Testis (tissue), 3 donors: ENCODE measurements around the gene SNTG2. TPM values are rescaled to one million over a fixed set of nuclear protein-coding genes. Genes with fewer than 3 reads are reported as not detected.
"Not testable (repeated sequence)": the region's sequence is repeated elsewhere in the genome, so short reads cannot be mapped to it uniquely, and the experiment has no call there.

Experiments
- DNase-seq: peaks from one replicate; pipeline ENCODE4 v3.0.0-alpha.2; 2019
- H3K27ac ChIP-seq, 2 donors: fragments of 200-600 bp; sonication (generic); one replicate each; pipeline ENCODE4 v1.5.1; 2019
- H3K27me3 ChIP-seq: fragments of 200-600 bp; sonication (generic); one replicate; pipeline ENCODE4 v1.5.1; 2019
- H3K36me3 ChIP-seq: fragments of 200-600 bp; sonication (generic); one replicate; pipeline ENCODE4 v1.5.1; 2017; ENCODE audit warnings: low read depth; ENCODE audit errors: missing control alignments
- H3K4me1 ChIP-seq: fragments of 200-600 bp; sonication (generic); one replicate; pipeline ENCODE4 v1.5.1; 2019
- H3K4me3 ChIP-seq, 2 donors: fragments of 200-600 bp; sonication (generic); one replicate each; pipeline ENCODE4 v1.5.1; 2017 to 2019
- H3K9me3 ChIP-seq: fragments of 200-600 bp; sonication (generic); one replicate; pipeline ENCODE4 v1.5.1; 2017
- POLR2A ChIP-seq: fragments of 450-650 bp; IDR thresholded peaks from one replicate; pipeline ENCODE4 v1.6.1; 2017; ENCODE audit warnings: antibody characterized with exemption, mild to moderate bottlenecking, moderate library complexity
- WGBS, 2 donors: methylation state at CpG; one replicate each; pipeline ENCODE4 v1.1.5; 2018; 5-methylcytosine and 5-hydroxymethylcytosine counted together
- intact Hi-C: fragments of 100-400 bp; cut with DNase I; formaldehyde crosslinking; loops from one replicate; pipeline ENCODE4 v1.15.1; 2023; ENCODE audit warnings: low total_unique reads
- polyA plus RNA-seq: library from polyadenylated mRNA; stranded (reverse); fragments of 350-450 nt; fragmentation: Illumina TruSeq; extraction: RNeasy Lipid Tissue Mini Kit (QIAGEN cat#74804); gene quantifications from one replicate; pipeline ENCODE4 v1.2.3, GENCODE V29; 2014; ENCODE audit warnings: low read depth, low replicate concordance; ENCODE audit not compliant: insufficient read depth
- total RNA-seq, 2 donors: library from RNA; depleted of rRNA; stranded (reverse); fragments of >200 nt; gene quantifications; one replicate each; pipeline ENCODE4 v1.2.3, GENCODE V29; 2016
- TF ChIP-seq, protein P1 (sequence below), 3 experiments: fragments of 450-650 bp in 2 of 3; fragments of 200-600 bp in 1 of 3; sonication (generic) in 1 of 3; IDR thresholded peaks; one replicate each; pipeline ENCODE4 v1.5.1; 2016 to 2019; ENCODE audit warnings: antibody characterized with exemption in 3 of 3, mild to moderate bottlenecking in 2 of 3, moderate library complexity in 1 of 3

SNTG2 gene
- total and polyA plus RNA-seq, 3 donors from 2014 or later, result 8.7 to 10.2 (median 9.1) TPM

DNA sequence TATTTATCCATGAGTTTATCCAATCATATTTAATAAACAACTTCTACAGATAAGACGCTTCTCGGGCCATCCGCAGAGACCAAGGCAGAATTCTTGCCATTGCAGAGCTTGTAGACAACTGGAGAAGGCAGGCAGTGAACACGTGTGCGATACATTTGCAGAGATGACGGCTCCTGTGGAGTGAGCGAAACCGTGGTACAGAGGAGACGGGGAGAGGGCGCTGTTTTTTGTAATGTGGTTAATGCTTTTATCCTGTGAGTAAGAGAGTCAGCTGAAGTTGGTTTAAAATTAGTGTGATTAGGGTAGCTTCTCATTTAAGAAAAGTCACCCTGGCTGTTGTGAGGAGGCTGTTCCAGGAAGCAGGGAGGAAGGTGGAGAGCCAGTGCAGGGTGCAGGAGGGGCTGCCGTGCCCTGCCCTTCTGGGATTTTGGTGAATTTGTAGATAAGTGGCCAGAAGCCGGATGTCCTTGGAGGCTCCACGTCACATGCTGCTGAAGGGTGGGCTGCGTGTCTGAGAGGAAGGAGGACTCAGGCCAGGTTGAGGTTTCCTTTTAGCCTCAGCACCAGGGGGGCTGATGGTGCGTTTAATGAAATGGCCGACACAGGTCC is 151.4 kb downstream of the SNTG2 start:
- H3K27me3 ChIP-seq, result no peaks in the 10 kb centered on the region

DNA sequence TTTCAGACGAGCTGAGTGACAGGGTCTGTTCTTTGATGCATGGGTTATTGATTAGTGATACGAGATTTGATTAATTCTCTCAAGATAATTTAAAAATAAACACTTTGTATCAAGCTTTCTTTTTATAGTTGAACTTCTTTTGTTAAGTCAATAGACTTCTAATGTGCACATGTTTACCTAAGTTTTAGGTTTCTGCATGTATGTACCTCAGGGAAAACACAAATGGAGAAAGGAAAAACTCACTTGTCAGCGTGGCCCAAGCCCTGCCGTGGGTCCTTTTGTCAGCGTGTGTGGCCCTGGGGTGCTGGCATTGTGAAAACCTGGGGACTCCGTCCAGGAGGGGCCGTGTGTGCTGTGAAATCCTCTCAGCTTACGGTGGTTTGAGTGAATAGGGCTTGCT is 153.7 kb downstream of the SNTG2 start:
- H3K4me3 ChIP-seq, result no peak overlapping the region
- TF ChIP-seq, protein P1, sequence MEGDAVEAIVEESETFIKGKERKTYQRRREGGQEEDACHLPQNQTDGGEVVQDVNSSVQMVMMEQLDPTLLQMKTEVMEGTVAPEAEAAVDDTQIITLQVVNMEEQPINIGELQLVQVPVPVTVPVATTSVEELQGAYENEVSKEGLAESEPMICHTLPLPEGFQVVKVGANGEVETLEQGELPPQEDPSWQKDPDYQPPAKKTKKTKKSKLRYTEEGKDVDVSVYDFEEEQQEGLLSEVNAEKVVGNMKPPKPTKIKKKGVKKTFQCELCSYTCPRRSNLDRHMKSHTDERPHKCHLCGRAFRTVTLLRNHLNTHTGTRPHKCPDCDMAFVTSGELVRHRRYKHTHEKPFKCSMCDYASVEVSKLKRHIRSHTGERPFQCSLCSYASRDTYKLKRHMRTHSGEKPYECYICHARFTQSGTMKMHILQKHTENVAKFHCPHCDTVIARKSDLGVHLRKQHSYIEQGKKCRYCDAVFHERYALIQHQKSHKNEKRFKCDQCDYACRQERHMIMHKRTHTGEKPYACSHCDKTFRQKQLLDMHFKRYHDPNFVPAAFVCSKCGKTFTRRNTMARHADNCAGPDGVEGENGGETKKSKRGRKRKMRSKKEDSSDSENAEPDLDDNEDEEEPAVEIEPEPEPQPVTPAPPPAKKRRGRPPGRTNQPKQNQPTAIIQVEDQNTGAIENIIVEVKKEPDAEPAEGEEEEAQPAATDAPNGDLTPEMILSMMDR (IDR thresholded peaks at IDR 0.05), result no peak
- no peak for TF ChIP-seq POLR2A
- H3K36me3 ChIP-seq, result no peaks in the 10 kb centered on the region
- no peaks in the 10 kb centered on the region for H3K27me3 ChIP-seq
- H3K9me3 ChIP-seq, result no peaks in the 10 kb centered on the region
- H3K4me1 ChIP-seq, result peaks cover 4% of the 10 kb centered on the region
- 83 to 87% methylated on average over 8 of the region's 8 CpGs for WGBS, 2 donors
- no peak overlapping the region for H3K27ac ChIP-seq
- intact Hi-C loops, result no loop called here
- no peak for DNase-seq

More for the DNA sequence above, 151.4 kb downstream of the SNTG2 start:
- WGBS, 2 donors, result 48 to 56% methylated on average over 16 of the region's 16 CpGs
- Histone ChIP-seq H3K27ac (no peak overlapping the region), H3K9me3 (no peaks in the 10 kb centered on the region), H3K4me3 (no peak overlapping the region), H3K36me3 (no peaks in the 10 kb centered on the region), H3K4me1 (peaks cover 4% of the 10 kb centered on the region)
- DNase-seq, result no peak
- intact Hi-C loops, result no loop called here
- TF ChIP-seq, protein P1 (IDR thresholded peaks at IDR 0.05), result no peak
- no peak for TF ChIP-seq POLR2A

DNA sequence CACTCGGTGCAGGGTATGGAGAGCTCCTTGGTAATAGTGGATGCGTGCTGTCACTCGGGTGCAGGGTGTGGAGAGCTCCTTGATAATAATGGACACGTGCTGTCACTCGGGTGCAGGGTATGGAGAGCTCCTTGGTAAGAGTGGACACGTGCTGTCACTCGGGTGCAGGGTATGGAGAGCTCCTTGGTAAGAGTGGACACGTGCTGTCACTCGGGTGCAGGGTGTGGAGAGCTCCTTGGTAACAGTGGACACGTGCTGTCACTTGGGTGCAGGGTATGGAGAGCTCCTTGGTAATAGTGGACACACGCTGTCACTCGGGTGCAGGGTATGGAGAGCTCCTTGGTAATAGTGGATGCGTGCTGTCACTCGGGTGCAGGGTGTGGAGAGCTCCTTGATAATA is 155.7 kb downstream of the SNTG2 start:
- 87 to 93% methylated on average over 11 to 13 of the region's 14 CpGs for WGBS, 2 donors
- H3K4me1 ChIP-seq, H3K27ac ChIP-seq, DNase-seq, H3K4me3 ChIP-seq, H3K36me3 ChIP-seq, H3K27me3 ChIP-seq, H3K9me3 ChIP-seq, intact Hi-C loops: not testable (repeated sequence)

DNA sequence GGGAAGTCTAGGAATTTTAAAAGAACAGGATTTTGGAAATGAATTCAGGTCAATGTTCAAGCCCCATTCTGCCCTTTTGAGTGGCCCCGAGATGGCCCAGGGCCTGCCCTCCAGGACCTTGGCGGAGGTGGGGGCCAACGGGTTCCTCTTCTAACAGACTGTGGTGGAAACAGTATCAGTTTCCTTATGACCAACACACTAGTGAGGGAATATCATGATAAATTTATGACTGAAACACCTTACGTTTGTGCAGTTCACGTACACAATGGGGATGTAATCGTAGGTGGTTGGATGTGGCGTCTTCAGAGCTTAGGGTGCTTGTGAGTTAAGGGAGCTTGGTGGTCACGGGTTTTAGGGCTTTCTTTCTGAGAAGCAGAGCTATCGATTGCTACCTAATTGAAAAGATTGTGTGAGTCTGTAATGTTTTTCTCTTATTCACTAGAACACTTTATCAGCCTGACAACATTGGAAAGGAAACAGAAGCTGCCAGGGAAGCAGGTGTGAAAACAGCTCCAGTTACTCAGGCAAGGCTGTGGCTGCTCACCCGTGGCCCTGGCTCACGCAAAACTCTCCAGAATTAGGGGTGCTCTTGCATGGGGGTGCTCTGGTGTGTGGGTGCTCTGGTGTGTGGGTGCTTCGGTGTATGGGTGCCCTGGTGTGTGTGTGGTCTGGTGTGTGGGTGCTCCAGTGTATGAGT is 165.3 kb downstream of the SNTG2 start:
- no peaks in the 10 kb centered on the region for H3K36me3 ChIP-seq
- no peak overlapping the region for H3K27ac ChIP-seq
- 73 to 76% methylated on average over 12 of the region's 12 CpGs for WGBS, 2 donors
- TF ChIP-seq, protein P1 (IDR thresholded peaks at IDR 0.05), result no peak
- no peak for TF ChIP-seq POLR2A
- no peaks in the 10 kb centered on the region for H3K27me3 ChIP-seq
- no peaks in the 10 kb centered on the region for H3K9me3 ChIP-seq
- DNase-seq, result no peak
- intact Hi-C loops, result no loop called here
- no peak overlapping the region for H3K4me3 ChIP-seq
- H3K4me1 ChIP-seq, result no peaks in the 10 kb centered on the region

DNA sequence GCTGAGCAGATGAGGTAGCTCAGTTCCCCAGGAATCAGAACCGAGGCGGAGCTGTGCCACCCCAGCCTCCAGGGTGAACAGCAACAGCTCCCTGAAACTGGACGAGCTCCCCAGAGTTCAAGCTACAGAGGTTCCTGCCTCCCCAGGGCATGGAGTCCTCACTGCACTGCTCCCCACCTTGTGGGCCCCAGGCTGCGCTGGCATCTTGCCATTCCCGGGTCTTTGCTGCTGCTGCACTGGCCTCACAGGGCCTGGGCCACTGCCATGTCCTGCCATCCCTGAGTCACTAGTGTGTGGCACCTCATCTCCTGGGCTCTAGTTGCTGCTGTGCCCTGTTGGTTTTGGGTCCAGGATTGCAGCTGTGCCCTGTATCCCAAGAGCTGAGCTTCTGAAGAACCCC is 166.9 kb downstream of the SNTG2 start:
- Histone ChIP-seq H3K36me3 (no peaks in the 10 kb centered on the region), H3K27ac (no peak overlapping the region), H3K27me3 (no peaks in the 10 kb centered on the region), H3K9me3 (no peaks in the 10 kb centered on the region), H3K4me3 (no peak overlapping the region), H3K4me1 (no peaks in the 10 kb centered on the region)
- TF ChIP-seq, protein P1 (IDR thresholded peaks at IDR 0.05), result no peak
- TF ChIP-seq POLR2A, result no peak
- DNase-seq, result no peak
- 62 to 94% methylated on average over 2 to 3 of the region's 5 CpGs for WGBS, 2 donors
- intact Hi-C loops, result no loop called here
